Naive thymus-derived CD4-positive, alpha-beta T cell (primary cell): Measurements from ENCODE around the gene RNF166. TPM values are rescaled to one million over a fixed set of nuclear protein-coding genes. Genes with fewer than 3 reads are reported as not detected.

Source experiments
- ATAC-seq: fragments of 150-1000 bp; cut with Tn5 transposase; 2 replicates; pipeline ENCODE4 v1.10.0; 2021; ENCODE audit warnings: mild to moderate bottlenecking, moderate library complexity
- CTCF ChIA-PET: fragments of 350-600 bp; sonication (Branson Sonifier 250); formaldehyde crosslinking; loops from one replicate; lab custom pipeline; 2021; ENCODE audit warnings: antibody characterized with exemption; lab: Charles Lee
- POLR2A ChIA-PET: fragments of 350-600 bp; sonication (Branson Sonifier 250); formaldehyde crosslinking; loops from one replicate; lab custom pipeline; 2021; ENCODE audit warnings: antibody characterized with exemption, inconsistent platforms; lab: Charles Lee
- DNase-seq, 9 donors: peaks; one replicate each; pipeline versions ENCODE4 v3.0.0 to v3.0.0-alpha.2; 2020 to 2022; ENCODE audit warnings: mixed read lengths in 1 of 9
- H3K27ac ChIP-seq: one replicate; pipeline ENCODE4 v1.7.0; 2013; ENCODE audit warnings: mild to moderate bottlenecking, low read depth, low read length, moderate library complexity
- H3K27me3 ChIP-seq, 2 donors: one replicate each; pipeline ENCODE4 v1.7.0; 2013; ENCODE audit warnings: low read length in 2 of 2, mild to moderate bottlenecking in 2 of 2, moderate library complexity in 2 of 2; ENCODE audit not compliant: control insufficient read depth in 2 of 2, insufficient read depth in 2 of 2
- H3K36me3 ChIP-seq, 3 experiments: 1 replicate in 2 of 3; 2 replicates in 1 of 3; pipeline ENCODE4 v1.7.0; 2013; ENCODE audit warnings: low read length in 3 of 3, mild to moderate bottlenecking in 3 of 3, moderate library complexity in 1 of 3; ENCODE audit not compliant: insufficient read depth in 3 of 3, control insufficient read depth in 2 of 3
- H3K4me1 ChIP-seq, 2 donors: one replicate each; pipeline ENCODE4 v1.7.0; 2013; ENCODE audit warnings: low read length in 2 of 2, mild to moderate bottlenecking in 2 of 2, moderate library complexity in 1 of 2; ENCODE audit not compliant: control insufficient read depth in 2 of 2, insufficient read depth in 2 of 2
- H3K4me3 ChIP-seq: 2 replicates; pipeline ENCODE4 v1.7.0; 2013; ENCODE audit warnings: mild to moderate bottlenecking, low read length
- H3K9me3 ChIP-seq, 3 experiments: 1 replicate in 2 of 3; 2 replicates in 1 of 3; pipeline ENCODE4 v1.7.0; 2013; ENCODE audit warnings: low read length in 3 of 3; ENCODE audit not compliant: control insufficient read depth in 2 of 3
- H3K27ac Mint-ChIP-seq, 9 donors: one replicate each; pipeline ENCODE4 v1.8.0; 2020 to 2022; ENCODE audit warnings: mixed read lengths in 9 of 9, mild to moderate bottlenecking in 8 of 9, moderate library complexity in 5 of 9, inconsistent platforms in 2 of 9
- H3K27me3 Mint-ChIP-seq, 5 donors: one replicate each; pipeline ENCODE4 v1.8.0; 2021 to 2022; ENCODE audit warnings: mixed read lengths in 5 of 5, mild to moderate bottlenecking in 1 of 5
- H3K36me3 Mint-ChIP-seq, 5 donors: one replicate each; pipeline ENCODE4 v1.8.0; 2020 to 2022; ENCODE audit warnings: mixed read lengths in 5 of 5, mild to moderate bottlenecking in 3 of 5, inconsistent platforms in 1 of 5
- H3K4me1 Mint-ChIP-seq, 7 donors: one replicate each; pipeline ENCODE4 v1.8.0; 2020 to 2022; ENCODE audit warnings: mixed read lengths in 7 of 7, mild to moderate bottlenecking in 3 of 7, inconsistent platforms in 1 of 7
- H3K4me3 Mint-ChIP-seq, 10 donors: one replicate each; pipeline ENCODE4 v1.8.0; 2020 to 2022; ENCODE audit warnings: mild to moderate bottlenecking in 10 of 10, mixed read lengths in 10 of 10, moderate library complexity in 6 of 10, inconsistent platforms in 2 of 10
- H3K9me3 Mint-ChIP-seq, 11 donors: one replicate each; pipeline ENCODE4 v1.8.0; 2020 to 2022; ENCODE audit warnings: mixed read lengths in 11 of 11, mild to moderate bottlenecking in 4 of 11, inconsistent platforms in 1 of 11, moderate library complexity in 1 of 11
- intact Hi-C, 2 donors: fragments of 100-400 bp; cut with micrococcal nuclease; formaldehyde crosslinking; loops; one replicate each; pipeline ENCODE4 v1.15.1; 2023
- polyA plus RNA-seq, 2 donors: library from polyadenylated mRNA; unstranded; fragments of 300-500 nt; fragmentation: Illumina TruSeq; gene quantifications; one replicate each; pipeline ENCODE4 v1.2.3, GENCODE V29; 2021
- total RNA-seq, 6 experiments: library from RNA in 5 of 6; stranded (reverse) in 5 of 6; gene quantifications; 1 replicate in 5 of 6; 2 replicates in 1 of 6; pipeline ENCODE4 v1.2.3 and lab custom pipeline; 2021 to 2026

RNF166 gene
- total and polyA plus RNA-seq, 7 experiments from 2014 or later = 67.7 to 324 (median 100) TPM

GRCh38 chr16:88752386-88753002, 46.3 kb upstream of the RNF166 start:
- Histone ChIP-seq H3K27me3 (no peaks in the 10 kb centered on the region), H3K27ac (no peak overlapping the region), H3K4me1 (no peaks in the 10 kb centered on the region), H3K36me3 (no peaks in the 10 kb centered on the region), H3K4me3 (no peak overlapping the region), H3K9me3 (no peaks in the 10 kb centered on the region)
- intact Hi-C loops = no loop called here
- peak overlapping the region in 1 of 9 donors; percentile 31 for H3K27ac Mint-ChIP-seq
- DNase-seq (no peak), ATAC-seq (no peak)
- H3K27me3 Mint-ChIP-seq = no peaks in the 10 kb centered on the region
- peaks cover 0 to 9% (median 2%) of the 10 kb centered on the region in 7 donors for H3K4me1 Mint-ChIP-seq
- ChIA-PET POLR2A (no interaction called here), CTCF (no interaction called here)
- no peaks in the 10 kb centered on the region for H3K36me3 Mint-ChIP-seq
- no peak overlapping the region for H3K4me3 Mint-ChIP-seq
- H3K9me3 Mint-ChIP-seq = no peaks in the 10 kb centered on the region

- no peak for DNase-seq
- peaks cover 3 to 11% (median 8%) of the 10 kb centered on the region in 7 donors for H3K4me1 Mint-ChIP-seq
- H3K4me3 Mint-ChIP-seq = no peak overlapping the region
Observed at GRCh38 chr16:88750854-88751253, 44.6 kb upstream of the RNF166 start.

GRCh38 chr16:88749358-88749757, 43.1 kb upstream of the RNF166 start:
- ATAC-seq (no peak), DNase-seq (no peak)
- intact Hi-C loops = no loop called here
- Mint-ChIP-seq H3K27ac (peak overlapping the region in 1 of 9 donors; percentile 43), H3K4me3 (no peak overlapping the region), H3K9me3 (no peaks in the 10 kb centered on the region), H3K27me3 (no peaks in the 10 kb centered on the region), H3K4me1 (peaks cover 7 to 16% (median 14%) of the 10 kb centered on the region in 7 donors), H3K36me3 (no peaks in the 10 kb centered on the region)
- Histone ChIP-seq H3K36me3 (no peaks in the 10 kb centered on the region), H3K9me3 (no peaks in the 10 kb centered on the region), H3K27ac (no peak overlapping the region), H3K27me3 (no peaks in the 10 kb centered on the region), H3K4me1 (peaks cover 10 to 17% of the 10 kb centered on the region in 2 donors), H3K4me3 (no peak overlapping the region)
- ChIA-PET POLR2A (interaction anchor here (0.6 to 1.5 kb wide), 2 partner anchors 12 to 57 kb away, joined by 3 read pairs; no protein-coding TSS in a partner anchor), CTCF (no interaction called here)

More at GRCh38 chr16:88750854-88751253, 44.6 kb upstream of the RNF166 start:
- H3K9me3 Mint-ChIP-seq = no peaks in the 10 kb centered on the region
- Histone ChIP-seq H3K9me3 (no peaks in the 10 kb centered on the region), H3K27ac (no peak overlapping the region), H3K4me1 (peaks cover 3 to 4% of the 10 kb centered on the region in 2 donors), H3K36me3 (no peaks in the 10 kb centered on the region), H3K4me3 (no peak overlapping the region), H3K27me3 (no peaks in the 10 kb centered on the region)
- H3K27me3 Mint-ChIP-seq = no peaks in the 10 kb centered on the region
- no peaks in the 10 kb centered on the region for H3K36me3 Mint-ChIP-seq
- no peak for ATAC-seq
- no peak overlapping the region for H3K27ac Mint-ChIP-seq
- intact Hi-C loops = no loop called here
- POLR2A ChIA-PET = interaction anchor here (1.5 kb wide), 2 partner anchors 14 to 31 kb away, joined by 3 to 4 read pairs; no protein-coding TSS in a partner anchor
- CTCF ChIA-PET = no interaction called here

GRCh38 chr16:88748364-88748763, 42.2 kb upstream of the RNF166 start:
- ChIA-PET CTCF (interaction anchor here (1.0 kb wide), 1 partner anchor 33 kb away, joined by 3 read pairs; no protein-coding TSS in a partner anchor), POLR2A (interaction anchor here (1.0 kb wide), 1 partner anchor 64 kb away, joined by 3 read pairs; the partner anchor contains the start of gene APRT)
- no peak overlapping the region for H3K4me3 Mint-ChIP-seq
- H3K27ac Mint-ChIP-seq = no peak overlapping the region
- intact Hi-C loops = no loop called here
- ATAC-seq = no peak
- H3K27me3 Mint-ChIP-seq = no peaks in the 10 kb centered on the region
- DNase-seq = no peak
- H3K27ac ChIP-seq = no peak overlapping the region
- H3K9me3 ChIP-seq = no peaks in the 10 kb centered on the region
- no peaks in the 10 kb centered on the region for H3K9me3 Mint-ChIP-seq
- peaks cover 9 to 26% (median 17%) of the 10 kb centered on the region in 7 donors for H3K4me1 Mint-ChIP-seq
- no peaks in the 10 kb centered on the region for H3K27me3 ChIP-seq
- no peaks in the 10 kb centered on the region for H3K36me3 ChIP-seq
- no peaks in the 10 kb centered on the region for H3K36me3 Mint-ChIP-seq
- H3K4me1 ChIP-seq = peaks cover 19 to 27% of the 10 kb centered on the region in 2 donors
- no peak overlapping the region for H3K4me3 ChIP-seq

- Mint-ChIP-seq H3K36me3 (no peaks in the 10 kb centered on the region), H3K9me3 (no peaks in the 10 kb centered on the region), H3K27ac (peak overlapping the region in 4 of 9 donors; percentile 33 to 77 (median 46)), H3K27me3 (no peaks in the 10 kb centered on the region), H3K4me1 (peaks cover 9 to 27% (median 17%) of the 10 kb centered on the region in 7 donors), H3K4me3 (peak overlapping the region in 1 of 10 donors; percentile 21)
- no peaks in the 10 kb centered on the region for H3K36me3 ChIP-seq
- H3K4me3 ChIP-seq = no peak overlapping the region
- H3K4me1 ChIP-seq = peaks cover 22 to 31% of the 10 kb centered on the region in 2 donors
- CTCF ChIA-PET = interaction anchor here (0.6 to 0.7 kb wide), 2 partner anchors 10 to 309 kb away, joined by 3 to 4 read pairs; no protein-coding TSS in a partner anchor
- no peaks in the 10 kb centered on the region for H3K27me3 ChIP-seq
- DNase-seq (no peak), ATAC-seq (peak; percentile 71)
- H3K27ac ChIP-seq = no peak overlapping the region
- intact Hi-C loops = no loop called here
- no peaks in the 10 kb centered on the region for H3K9me3 ChIP-seq
- POLR2A ChIA-PET = interaction anchor here (1.0 to 3.5 kb wide), 2 partner anchors 34 to 64 kb away, joined by 3 to 29 read pairs; partner anchors contain the start of gene APRT
Observed at GRCh38 chr16:88747588-88748301, 41.5 kb upstream of the RNF166 start.

GRCh38 chr16:88746506-88746905, 40.3 kb upstream of the RNF166 start:
- intact Hi-C loops = no loop called here
- Mint-ChIP-seq H3K9me3 (no peaks in the 10 kb centered on the region), H3K36me3 (no peaks in the 10 kb centered on the region), H3K27me3 (no peaks in the 10 kb centered on the region), H3K27ac (peak overlapping the region in 5 of 9 donors; percentile 51 to 90 (median 77)), H3K4me1 (peaks cover 9 to 27% (median 17%) of the 10 kb centered on the region in 7 donors), H3K4me3 (peak overlapping the region in 4 of 10 donors; percentile 21 to 73 (median 56))
- no peaks in the 10 kb centered on the region for H3K9me3 ChIP-seq
- no peaks in the 10 kb centered on the region for H3K27me3 ChIP-seq
- H3K4me3 ChIP-seq = no peak overlapping the region
- DNase-seq (no peak), ATAC-seq (no peak)
- peaks cover 22 to 31% of the 10 kb centered on the region in 2 donors for H3K4me1 ChIP-seq
- CTCF ChIA-PET = interaction anchor here (1.0 to 2.1 kb wide), 5 partner anchors 9 to 40 kb away, joined by 3 to 12 read pairs (median 10); no protein-coding TSS in a partner anchor
- no peak overlapping the region for H3K27ac ChIP-seq
- POLR2A ChIA-PET = interaction anchor here (1.0 to 3.5 kb wide), 6 partner anchors 9 to 114 kb away, joined by 4 to 29 read pairs (median 5); no protein-coding TSS in a partner anchor
- H3K36me3 ChIP-seq = peaks cover 0 to 6% (median 0%) of the 10 kb centered on the region in 3 experiments
